Stomach (tissue), 4 donors: ENCODE data around the gene ATG10.

ENCODE experiments used
- EP300 ChIP-seq: sonication (generic); formaldehyde crosslinking; IDR thresholded peaks from one replicate; pipeline ENCODE4 v1.6.1; 2017; ENCODE audit warnings: antibody characterized with exemption
- POLR2A ChIP-seq, 4 donors: fragments of 450-650 bp; IDR thresholded peaks; one replicate each; pipeline ENCODE4 v1.6.1; 2016; ENCODE audit warnings: antibody characterized with exemption in 4 of 4, control low read depth in 2 of 4, mild to moderate bottlenecking in 1 of 4, moderate library complexity in 1 of 4
- POLR2AphosphoS5 ChIP-seq, 3 donors: sonication (generic); formaldehyde crosslinking; IDR thresholded peaks; one replicate each; pipeline ENCODE4 v1.6.1; 2016; ENCODE audit warnings: antibody characterized with exemption in 3 of 3
- TF ChIP-seq, protein P1 (sequence below), 7 experiments: fragments of 450-650 bp in 4 of 7; fragments of 200-600 bp in 3 of 7; sonication (generic) in 3 of 7; IDR thresholded peaks; one replicate each; pipeline ENCODE4 v1.5.1; 2016 to 2019; ENCODE audit warnings: antibody characterized with exemption in 7 of 7, control low read depth in 2 of 7, mild to moderate bottlenecking in 1 of 7

GRCh38 chr5:82031220-82032119 lies 59.6 kb downstream of the ATG10 start:
- TF ChIP-seq, protein P1, sequence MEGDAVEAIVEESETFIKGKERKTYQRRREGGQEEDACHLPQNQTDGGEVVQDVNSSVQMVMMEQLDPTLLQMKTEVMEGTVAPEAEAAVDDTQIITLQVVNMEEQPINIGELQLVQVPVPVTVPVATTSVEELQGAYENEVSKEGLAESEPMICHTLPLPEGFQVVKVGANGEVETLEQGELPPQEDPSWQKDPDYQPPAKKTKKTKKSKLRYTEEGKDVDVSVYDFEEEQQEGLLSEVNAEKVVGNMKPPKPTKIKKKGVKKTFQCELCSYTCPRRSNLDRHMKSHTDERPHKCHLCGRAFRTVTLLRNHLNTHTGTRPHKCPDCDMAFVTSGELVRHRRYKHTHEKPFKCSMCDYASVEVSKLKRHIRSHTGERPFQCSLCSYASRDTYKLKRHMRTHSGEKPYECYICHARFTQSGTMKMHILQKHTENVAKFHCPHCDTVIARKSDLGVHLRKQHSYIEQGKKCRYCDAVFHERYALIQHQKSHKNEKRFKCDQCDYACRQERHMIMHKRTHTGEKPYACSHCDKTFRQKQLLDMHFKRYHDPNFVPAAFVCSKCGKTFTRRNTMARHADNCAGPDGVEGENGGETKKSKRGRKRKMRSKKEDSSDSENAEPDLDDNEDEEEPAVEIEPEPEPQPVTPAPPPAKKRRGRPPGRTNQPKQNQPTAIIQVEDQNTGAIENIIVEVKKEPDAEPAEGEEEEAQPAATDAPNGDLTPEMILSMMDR (IDR thresholded peaks at IDR 0.05) = no peak
- TF ChIP-seq POLR2A (IDR thresholded peaks at IDR 0.05) (no peak), EP300 (no peak), POLR2AphosphoS5 (IDR thresholded peaks at IDR 0.05) (no peak)
